ENCODE data around the gene MED1.

MED1 gene

GRCh38 chr17:39486242-39486641, 35.2 kb upstream of the MED1 start (continued):
- TF ChIP-seq, protein P1, sequence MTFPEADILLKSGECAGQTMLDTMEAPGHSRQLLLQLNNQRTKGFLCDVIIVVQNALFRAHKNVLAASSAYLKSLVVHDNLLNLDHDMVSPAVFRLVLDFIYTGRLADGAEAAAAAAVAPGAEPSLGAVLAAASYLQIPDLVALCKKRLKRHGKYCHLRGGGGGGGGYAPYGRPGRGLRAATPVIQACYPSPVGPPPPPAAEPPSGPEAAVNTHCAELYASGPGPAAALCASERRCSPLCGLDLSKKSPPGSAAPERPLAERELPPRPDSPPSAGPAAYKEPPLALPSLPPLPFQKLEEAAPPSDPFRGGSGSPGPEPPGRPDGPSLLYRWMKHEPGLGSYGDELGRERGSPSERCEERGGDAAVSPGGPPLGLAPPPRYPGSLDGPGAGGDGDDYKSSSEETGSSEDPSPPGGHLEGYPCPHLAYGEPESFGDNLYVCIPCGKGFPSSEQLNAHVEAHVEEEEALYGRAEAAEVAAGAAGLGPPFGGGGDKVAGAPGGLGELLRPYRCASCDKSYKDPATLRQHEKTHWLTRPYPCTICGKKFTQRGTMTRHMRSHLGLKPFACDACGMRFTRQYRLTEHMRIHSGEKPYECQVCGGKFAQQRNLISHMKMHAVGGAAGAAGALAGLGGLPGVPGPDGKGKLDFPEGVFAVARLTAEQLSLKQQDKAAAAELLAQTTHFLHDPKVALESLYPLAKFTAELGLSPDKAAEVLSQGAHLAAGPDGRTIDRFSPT (tag by site-specific recombination; IDR thresholded peaks at IDR 0.05) = no peak
- no peak for TF ChIP-seq ZBTB1 (tag by site-specific recombination; IDR thresholded peaks at IDR 0.05)
- TF ChIP-seq PATZ1 (tag by site-specific recombination; IDR thresholded peaks at IDR 0.05) = peak; percentile 51
- no peak for TF ChIP-seq ZNF121 (tag by site-specific recombination; IDR thresholded peaks at IDR 0.05)
- peak; percentile 79 for TF ChIP-seq ZNF629 (tag by site-specific recombination; IDR thresholded peaks at IDR 0.05)
- 0 out of 2 replicates have a peak, but pooled peaks have one; percentile 26 for TF ChIP-seq BCL11B (tag by site-specific recombination; IDR thresholded peaks at IDR 0.05; ENCODE audit: low read depth)
- no peak for TF ChIP-seq ZBTB7A (tag by site-specific recombination; IDR thresholded peaks at IDR 0.05; ENCODE audit: low read depth)
- peak; percentile 81 for TF ChIP-seq ZNF843 (tag by site-specific recombination; IDR thresholded peaks at IDR 0.05)
- no peak; the same call in 1 of the 2 replicates for TF ChIP-seq OVOL3 (tag by site-specific recombination; IDR thresholded peaks at IDR 0.05)
- peak; percentile 75 for TF ChIP-seq ZEB2 (tag by site-specific recombination; IDR thresholded peaks at IDR 0.05)
- peak; percentile 93 for TF ChIP-seq ZNF600 (tag by site-specific recombination; IDR thresholded peaks at IDR 0.05)
- TF ChIP-seq ZNF223 (tag by site-specific recombination; IDR thresholded peaks at IDR 0.05) = no peak
- TF ChIP-seq, protein P2, sequence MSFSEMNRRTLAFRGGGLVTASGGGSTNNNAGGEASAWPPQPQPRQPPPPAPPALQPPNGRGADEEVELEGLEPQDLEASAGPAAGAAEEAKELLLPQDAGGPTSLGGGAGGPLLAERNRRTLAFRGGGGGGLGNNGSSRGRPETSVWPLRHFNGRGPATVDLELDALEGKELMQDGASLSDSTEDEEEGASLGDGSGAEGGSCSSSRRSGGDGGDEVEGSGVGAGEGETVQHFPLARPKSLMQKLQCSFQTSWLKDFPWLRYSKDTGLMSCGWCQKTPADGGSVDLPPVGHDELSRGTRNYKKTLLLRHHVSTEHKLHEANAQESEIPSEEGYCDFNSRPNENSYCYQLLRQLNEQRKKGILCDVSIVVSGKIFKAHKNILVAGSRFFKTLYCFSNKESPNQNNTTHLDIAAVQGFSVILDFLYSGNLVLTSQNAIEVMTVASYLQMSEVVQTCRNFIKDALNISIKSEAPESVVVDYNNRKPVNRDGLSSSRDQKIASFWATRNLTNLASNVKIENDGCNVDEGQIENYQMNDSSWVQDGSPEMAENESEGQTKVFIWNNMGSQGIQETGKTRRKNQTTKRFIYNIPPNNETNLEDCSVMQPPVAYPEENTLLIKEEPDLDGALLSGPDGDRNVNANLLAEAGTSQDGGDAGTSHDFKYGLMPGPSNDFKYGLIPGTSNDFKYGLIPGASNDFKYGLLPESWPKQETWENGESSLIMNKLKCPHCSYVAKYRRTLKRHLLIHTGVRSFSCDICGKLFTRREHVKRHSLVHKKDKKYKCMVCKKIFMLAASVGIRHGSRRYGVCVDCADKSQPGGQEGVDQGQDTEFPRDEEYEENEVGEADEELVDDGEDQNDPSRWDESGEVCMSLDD (tag by site-specific recombination; IDR thresholded peaks at IDR 0.05) = no peak
- no peak for TF ChIP-seq ZNF48 (tag by site-specific recombination; IDR thresholded peaks at IDR 0.05)
- no peak for TF ChIP-seq SP2 (tag by site-specific recombination; IDR thresholded peaks at IDR 0.05)
- no peak; the same call in 1 of the 2 replicates for TF ChIP-seq ZNF768 (tag by site-specific recombination; IDR thresholded peaks at IDR 0.05)
- no peak for TF ChIP-seq ATF2 (tag by site-specific recombination; IDR thresholded peaks at IDR 0.05; ENCODE audit: low read depth)
- peak; percentile 80; the same call in 1 of the 2 replicates for TF ChIP-seq KLF8 (tag by site-specific recombination; IDR thresholded peaks at IDR 0.05)
- TF ChIP-seq ZBTB8A (tag by site-specific recombination; IDR thresholded peaks at IDR 0.05) = no peak
- TF ChIP-seq CTCF (tag by site-specific recombination; IDR thresholded peaks at IDR 0.05) = no peak
- TF ChIP-seq, protein P3, sequence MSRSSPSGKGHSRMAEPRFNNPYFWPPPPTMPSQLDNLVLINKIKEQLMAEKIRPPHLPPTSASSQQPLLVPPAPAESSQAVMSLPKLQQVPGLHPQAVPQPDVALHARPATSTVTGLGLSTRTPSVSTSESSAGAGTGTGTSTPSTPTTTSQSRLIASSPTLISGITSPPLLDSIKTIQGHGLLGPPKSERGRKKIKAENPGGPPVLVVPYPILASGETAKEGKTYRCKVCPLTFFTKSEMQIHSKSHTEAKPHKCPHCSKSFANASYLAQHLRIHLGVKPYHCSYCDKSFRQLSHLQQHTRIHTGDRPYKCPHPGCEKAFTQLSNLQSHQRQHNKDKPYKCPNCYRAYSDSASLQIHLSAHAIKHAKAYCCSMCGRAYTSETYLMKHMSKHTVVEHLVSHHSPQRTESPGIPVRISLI (tag by site-specific recombination; IDR thresholded peaks at IDR 0.05) = peak; percentile 76; the same call in 1 of the 2 replicates
- TF ChIP-seq ZBTB17 (tag by site-specific recombination; IDR thresholded peaks at IDR 0.05) = peak; percentile 94
- peak; percentile 100 for TF ChIP-seq OSR2 (tag by site-specific recombination; IDR thresholded peaks at IDR 0.05)
- TF ChIP-seq PRDM10 (tag by site-specific recombination; IDR thresholded peaks at IDR 0.05) = no peak
- TF ChIP-seq ZSCAN30 (tag by site-specific recombination; IDR thresholded peaks at IDR 0.05) = no peak
- peak; percentile 84 for TF ChIP-seq SP7 (tag by site-specific recombination; IDR thresholded peaks at IDR 0.05)

Data from HEK293 (cell line).